ENCODE measurements around the gene LAMA3. TPM values are rescaled to one million over a fixed set of nuclear protein-coding genes. Genes with fewer than 3 reads are reported as not detected.

Gene LAMA3
- total and polyA plus RNA-seq, 12 donors, result 0.89 to 5.3 (median 3.3) TPM

DNA sequence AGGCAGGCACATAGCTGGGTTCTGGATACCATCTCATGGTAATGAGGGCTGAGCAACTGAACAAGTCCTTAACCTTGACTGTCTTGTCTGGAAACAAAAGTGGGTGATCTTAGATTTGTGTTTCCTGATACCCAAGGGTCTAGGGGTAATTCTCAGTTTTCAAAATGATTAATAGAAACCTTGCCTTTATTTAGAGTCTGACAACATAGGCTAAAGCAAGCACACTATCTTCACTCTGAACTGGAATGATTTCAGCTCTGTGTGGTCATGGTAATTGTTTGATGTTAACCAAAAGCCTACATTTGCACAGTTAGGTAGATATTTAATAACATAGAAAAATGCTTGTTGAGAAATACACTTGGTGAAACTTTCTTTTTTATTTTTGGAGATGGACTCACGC, 6.8 kb upstream of the LAMA3 start:
- H3K4me3 ChIP-seq, result no peak overlapping the region
- H3K4me1 ChIP-seq, result peaks cover 0 to 9% (median 5%) of the 10 kb centered on the region in 9 donors
- no peaks in the 10 kb centered on the region for H3K36me3 ChIP-seq
- TF ChIP-seq, protein P1, sequence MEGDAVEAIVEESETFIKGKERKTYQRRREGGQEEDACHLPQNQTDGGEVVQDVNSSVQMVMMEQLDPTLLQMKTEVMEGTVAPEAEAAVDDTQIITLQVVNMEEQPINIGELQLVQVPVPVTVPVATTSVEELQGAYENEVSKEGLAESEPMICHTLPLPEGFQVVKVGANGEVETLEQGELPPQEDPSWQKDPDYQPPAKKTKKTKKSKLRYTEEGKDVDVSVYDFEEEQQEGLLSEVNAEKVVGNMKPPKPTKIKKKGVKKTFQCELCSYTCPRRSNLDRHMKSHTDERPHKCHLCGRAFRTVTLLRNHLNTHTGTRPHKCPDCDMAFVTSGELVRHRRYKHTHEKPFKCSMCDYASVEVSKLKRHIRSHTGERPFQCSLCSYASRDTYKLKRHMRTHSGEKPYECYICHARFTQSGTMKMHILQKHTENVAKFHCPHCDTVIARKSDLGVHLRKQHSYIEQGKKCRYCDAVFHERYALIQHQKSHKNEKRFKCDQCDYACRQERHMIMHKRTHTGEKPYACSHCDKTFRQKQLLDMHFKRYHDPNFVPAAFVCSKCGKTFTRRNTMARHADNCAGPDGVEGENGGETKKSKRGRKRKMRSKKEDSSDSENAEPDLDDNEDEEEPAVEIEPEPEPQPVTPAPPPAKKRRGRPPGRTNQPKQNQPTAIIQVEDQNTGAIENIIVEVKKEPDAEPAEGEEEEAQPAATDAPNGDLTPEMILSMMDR (IDR thresholded peaks at IDR 0.05), result no peak
- H3K27ac ChIP-seq, result no peak overlapping the region
- H3K9me3 ChIP-seq, result no peaks in the 10 kb centered on the region
- DNase-seq (no peak), ATAC-seq (no peak)
- intact Hi-C loops (cut with DNase I), result no loop called here
- peaks cover 0 to 13% (median 0%) of the 10 kb centered on the region in 7 donors for H3K27me3 ChIP-seq
- WGBS, 2 donors, result 98 to 100% methylated on average over 1 of the region's 1 CpG

DNA sequence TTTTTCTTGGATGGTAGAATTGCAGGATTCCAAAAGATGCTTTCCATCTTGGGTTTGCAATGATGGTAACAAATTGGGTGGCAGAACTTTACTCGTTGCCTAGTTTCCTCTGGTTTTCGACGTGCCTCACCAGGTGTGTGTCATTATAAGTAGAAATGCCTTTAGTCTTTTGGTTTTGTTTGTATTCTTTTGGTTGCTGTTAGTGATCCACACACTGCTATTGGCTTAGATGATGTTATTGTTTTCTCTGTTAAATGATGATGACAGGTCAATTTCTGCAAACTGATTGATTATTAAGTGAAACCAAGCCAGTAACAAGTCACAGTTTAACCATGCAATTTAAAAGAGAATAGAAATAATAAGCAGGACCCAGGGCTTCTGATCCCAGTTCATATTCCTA, 6.1 kb upstream of the LAMA3 start:
- ATAC-seq, result no peak
- no peak for DNase-seq
- no peaks in the 10 kb centered on the region for H3K9me3 ChIP-seq
- no peaks in the 10 kb centered on the region for H3K36me3 ChIP-seq
- intact Hi-C loops (cut with DNase I), result no loop called here
- TF ChIP-seq, protein P1 (IDR thresholded peaks at IDR 0.05), result no peak
- H3K27me3 ChIP-seq, result peaks cover 0 to 19% (median 0%) of the 10 kb centered on the region in 7 donors
- H3K4me1 ChIP-seq, result peaks cover 0 to 9% (median 5%) of the 10 kb centered on the region in 9 donors
- no peak overlapping the region for H3K27ac ChIP-seq
- no peak overlapping the region for H3K4me3 ChIP-seq
- WGBS, 2 donors, result 93 to 97% methylated on average over 3 of the region's 3 CpGs

DNA sequence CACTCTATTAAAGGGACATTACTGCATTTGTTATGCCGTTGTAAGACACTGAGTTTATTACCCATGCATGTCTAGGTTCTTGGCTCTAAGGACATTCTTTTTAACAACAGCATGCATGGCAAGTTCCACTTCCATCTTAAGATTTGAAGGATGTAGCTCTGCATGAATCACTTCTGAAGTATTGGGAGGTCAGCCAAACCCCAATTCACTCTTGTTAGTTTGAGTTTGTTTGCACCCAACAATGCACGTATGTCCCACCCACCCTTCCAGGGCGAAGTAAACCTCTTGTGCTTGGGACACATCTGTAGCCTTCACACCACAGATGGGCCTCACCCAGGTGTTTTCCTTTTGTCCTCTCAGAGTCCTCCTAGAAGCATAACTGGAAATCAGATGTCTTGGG, 5.6 kb upstream of the LAMA3 start:
- peaks cover 0 to 14% (median 8%) of the 10 kb centered on the region in 9 donors for H3K4me1 ChIP-seq
- H3K27me3 ChIP-seq, result peaks cover 0 to 24% (median 0%) of the 10 kb centered on the region in 7 donors
- H3K4me3 ChIP-seq, result no peak overlapping the region
- no peaks in the 10 kb centered on the region for H3K36me3 ChIP-seq
- no peaks in the 10 kb centered on the region for H3K9me3 ChIP-seq
- intact Hi-C loops (cut with DNase I), result no loop called here
- 57 to 75% methylated on average over 3 of the region's 3 CpGs for WGBS, 2 donors
- TF ChIP-seq, protein P1 (IDR thresholded peaks at IDR 0.05), result no peak
- H3K27ac ChIP-seq, result no peak overlapping the region
- no peak for DNase-seq
- no peak for ATAC-seq

DNA sequence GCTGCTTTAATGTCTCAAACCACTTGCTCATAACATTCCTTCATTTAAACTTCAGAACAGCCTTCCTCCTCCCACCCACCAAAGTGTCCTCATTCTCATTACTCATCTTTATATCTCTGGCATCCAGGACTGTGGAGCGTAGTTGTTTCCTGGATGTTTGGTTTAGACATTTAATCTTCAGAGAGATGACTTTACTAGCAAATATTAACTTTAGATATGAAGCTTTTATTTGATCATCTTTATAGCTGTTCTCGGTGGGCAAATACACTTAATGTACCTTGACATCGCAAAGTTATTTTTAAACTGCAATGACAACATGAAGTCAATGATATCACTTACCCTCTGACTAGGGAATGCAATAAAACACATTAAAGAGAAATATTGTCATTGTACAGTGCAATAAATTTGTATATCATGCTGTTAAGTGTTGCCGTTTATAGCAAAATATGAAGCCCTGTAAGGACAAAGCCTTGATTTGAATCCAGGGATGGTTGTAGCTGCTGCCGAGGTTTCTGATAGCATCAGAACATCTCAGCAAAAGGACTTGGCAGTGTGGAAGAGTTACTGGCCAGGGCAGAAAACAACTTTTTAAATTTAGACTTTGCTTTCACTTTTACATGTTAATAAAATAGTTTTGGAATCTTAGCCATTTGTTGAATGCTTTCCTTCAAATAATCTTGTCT, 4.6 kb upstream of the LAMA3 start:
- H3K27me3 ChIP-seq, result peaks cover 0 to 34% (median 4%) of the 10 kb centered on the region in 7 donors
- 50 to 51% methylated on average over 5 of the region's 5 CpGs for WGBS, 2 donors
- H3K9me3 ChIP-seq, result no peaks in the 10 kb centered on the region
- H3K27ac ChIP-seq, result peak overlapping the region in 1 of 10 donors; percentile 46
- ATAC-seq (no peak), DNase-seq (no peak)
- H3K36me3 ChIP-seq, result no peaks in the 10 kb centered on the region
- intact Hi-C loops (cut with DNase I), result loop anchor here in 1 of 10 donors (5.0 kb wide), 1 partner anchor 62 kb away; no protein-coding TSS in a partner anchor
- peaks cover 0 to 20% (median 14%) of the 10 kb centered on the region in 9 donors for H3K4me1 ChIP-seq
- TF ChIP-seq, protein P1 (IDR thresholded peaks at IDR 0.05), result no peak
- H3K4me3 ChIP-seq, result peak overlapping the region in 1 of 10 donors; percentile 20

Measured in heart right ventricle (tissue), 16 donors.